ENCODE results near the gene DPP8. TPM values are rescaled to one million over a fixed set of nuclear protein-coding genes. Genes with fewer than 3 reads are reported as not detected.
"Not testable (repeated sequence)": the region's sequence is repeated elsewhere in the genome, so short reads cannot be mapped to it uniquely, and the experiment has no call there.

Gene DPP8
- total and polyA plus RNA-seq, 5 experiments from 2014 or later = 38.1 to 63.8 (median 47.1) TPM

DNA sequence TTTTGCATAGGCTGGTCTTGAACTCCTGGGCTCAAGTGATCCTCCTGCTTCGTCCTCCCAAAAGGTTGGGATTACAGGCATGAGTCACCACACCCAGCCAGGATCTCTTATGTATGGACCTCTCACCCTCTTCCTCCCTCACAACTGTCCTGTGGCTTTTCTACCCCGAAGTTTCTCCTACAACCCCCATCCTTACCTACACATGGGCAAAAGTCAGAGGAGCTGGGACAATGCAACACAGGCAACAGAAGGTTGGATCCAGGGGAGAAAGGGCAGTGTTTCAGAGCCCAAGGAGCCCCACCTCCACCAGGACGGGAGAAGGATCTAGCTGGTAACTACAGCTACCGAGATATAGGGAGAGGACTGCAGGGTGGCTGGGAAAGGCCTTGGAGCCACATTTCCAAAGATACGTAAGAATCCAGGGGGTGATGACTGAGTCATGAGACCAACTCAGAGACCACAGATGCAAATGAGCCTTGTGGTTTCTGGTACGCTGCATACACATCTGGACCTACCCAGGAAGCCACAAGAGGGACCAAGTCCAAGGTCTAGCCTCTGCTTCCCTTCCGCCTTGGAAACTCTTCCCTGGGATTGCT, 108.4 kb downstream of the DPP8 start:
- no peaks in the 10 kb centered on the region for H3K9me3 Mint-ChIP-seq
- no peak overlapping the region for H3K27ac Mint-ChIP-seq
- H3K4me1 Mint-ChIP-seq = peaks cover 0 to 2% (median 0%) of the 10 kb centered on the region in 4 donors
- no peak overlapping the region for H3K4me3 Mint-ChIP-seq
- ATAC-seq (no peak), DNase-seq (no peak)
- H3K27me3 Mint-ChIP-seq = peaks cover 2 to 22% (median 15%) of the 10 kb centered on the region in 5 donors
- POLR2A ChIA-PET = interaction anchor here (0.7 kb wide), 1 partner anchor 1246 kb away, joined by 4 read pairs; no protein-coding TSS in a partner anchor
- H3K36me3 Mint-ChIP-seq = no peaks in the 10 kb centered on the region

DNA sequence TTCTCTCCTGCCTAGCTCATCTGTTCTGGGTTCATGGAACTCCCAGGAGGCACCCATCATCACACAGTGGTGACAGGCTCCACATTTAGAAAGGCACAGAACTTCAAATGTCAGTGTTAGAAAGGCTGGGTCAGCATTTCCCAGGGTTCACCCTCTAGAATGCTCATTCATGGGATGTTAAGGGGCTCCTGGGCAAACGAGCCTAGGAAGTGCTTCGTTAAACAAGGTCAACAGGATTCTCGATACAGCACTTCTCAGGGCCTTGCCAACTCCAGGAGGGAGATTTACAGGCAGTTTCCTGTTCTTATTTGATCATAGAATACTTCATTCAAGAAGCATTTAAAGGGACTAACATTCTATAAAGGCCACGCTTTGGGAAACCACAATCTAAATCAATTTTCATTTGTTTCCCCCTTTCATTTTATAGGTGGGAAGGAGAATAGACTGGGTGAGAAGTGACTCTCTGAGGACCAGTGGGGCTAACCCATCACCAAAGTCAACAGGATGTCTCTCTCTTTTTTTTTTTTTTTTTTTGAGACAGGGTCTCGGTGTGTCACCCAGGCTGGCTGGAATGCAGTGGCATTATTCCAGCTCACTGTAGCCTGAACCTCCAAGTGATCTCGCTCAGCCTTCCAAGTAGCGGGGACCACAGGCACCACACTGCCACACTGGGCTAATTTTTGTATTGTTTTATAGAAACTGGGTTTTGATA, 109.0 kb downstream of the DPP8 start:
- DNase-seq (no peak), ATAC-seq (no peak)
- POLR2A ChIA-PET = interaction anchor here (0.7 kb wide), 1 partner anchor 1247 kb away, joined by 4 read pairs; no protein-coding TSS in a partner anchor
- Mint-ChIP-seq H3K4me3 (no peak overlapping the region), H3K4me1 (peaks cover 0 to 2% (median 0%) of the 10 kb centered on the region in 4 donors), H3K27me3 (peaks cover 4 to 22% (median 15%) of the 10 kb centered on the region in 5 donors), H3K36me3 (no peaks in the 10 kb centered on the region), H3K9me3 (no peaks in the 10 kb centered on the region), H3K27ac (no peak overlapping the region)

DNA sequence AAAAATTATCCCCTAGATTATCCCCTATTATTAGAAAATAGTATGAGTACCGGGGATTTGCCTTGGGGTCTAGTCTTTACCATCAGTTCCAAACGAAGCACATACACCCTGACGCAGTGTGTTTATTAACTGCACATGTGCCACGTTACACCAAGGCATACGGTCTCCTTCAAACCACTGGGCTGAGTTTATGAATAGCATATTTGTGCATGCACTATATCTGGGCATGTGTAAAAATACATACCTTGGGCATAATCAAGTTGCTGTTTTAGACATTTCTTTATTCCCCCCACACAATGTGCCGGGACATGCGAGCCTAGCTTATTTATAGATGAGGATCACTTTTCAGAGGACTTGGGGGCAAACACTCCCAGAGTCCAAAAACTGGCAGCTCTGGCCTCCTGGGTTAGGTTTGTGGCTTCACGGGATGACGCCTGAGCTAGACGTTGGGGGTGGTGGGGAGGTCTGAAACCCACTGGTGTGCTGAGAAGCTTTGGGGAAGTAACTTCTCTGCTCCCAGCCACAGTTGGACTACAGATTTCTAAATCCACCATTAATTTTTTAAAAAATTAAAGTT, 111.0 kb downstream of the DPP8 start:
- H3K4me1 Mint-ChIP-seq = peaks cover 0 to 2% (median 0%) of the 10 kb centered on the region in 4 donors
- H3K36me3 Mint-ChIP-seq = no peaks in the 10 kb centered on the region
- POLR2A ChIA-PET = no interaction called here
- ATAC-seq (no peak), DNase-seq (no peak)
- H3K4me3 Mint-ChIP-seq = no peak overlapping the region
- H3K27ac Mint-ChIP-seq = peak overlapping the region in 1 of 10 donors; percentile 5
- peaks cover 9 to 27% (median 15%) of the 10 kb centered on the region in 5 donors for H3K27me3 Mint-ChIP-seq
- H3K9me3 Mint-ChIP-seq = no peaks in the 10 kb centered on the region

DNA sequence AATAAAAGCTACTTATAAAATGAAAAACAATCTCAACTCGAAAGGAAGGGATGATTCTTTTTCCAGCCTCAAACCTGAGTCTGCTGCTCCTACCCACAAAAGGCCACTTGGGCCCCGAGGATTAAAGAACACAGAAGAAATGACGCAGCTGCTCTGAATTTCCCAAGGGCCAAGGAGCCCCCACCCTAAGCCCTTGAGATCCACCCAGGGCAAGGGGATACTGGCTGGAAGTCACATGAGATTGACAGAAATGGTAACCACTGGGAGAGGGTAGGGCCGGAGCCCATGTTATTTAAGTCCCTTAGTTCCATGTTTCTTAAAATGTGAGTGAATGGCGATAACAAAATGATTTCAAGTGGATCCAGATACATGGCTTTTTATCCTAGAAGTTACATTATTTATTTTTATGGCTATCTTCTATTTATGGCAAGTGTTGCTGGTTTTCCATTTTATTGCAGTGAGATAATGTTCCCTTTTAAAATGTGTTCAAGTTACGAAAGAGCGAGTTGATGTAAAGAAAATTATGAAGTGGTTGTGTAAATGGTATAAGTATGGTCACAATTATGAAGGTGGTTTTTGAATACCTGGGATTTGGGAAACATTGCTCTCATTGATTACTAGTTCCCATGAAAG, 111.6 kb downstream of the DPP8 start:
- Mint-ChIP-seq H3K4me1 (peaks cover 0 to 6% (median 0%) of the 10 kb centered on the region in 4 donors), H3K4me3 (no peak overlapping the region), H3K27me3 (peaks cover 12 to 32% (median 18%) of the 10 kb centered on the region in 5 donors), H3K36me3 (no peaks in the 10 kb centered on the region), H3K27ac (no peak overlapping the region), H3K9me3 (no peaks in the 10 kb centered on the region)
- POLR2A ChIA-PET = no interaction called here
- DNase-seq (no peak), ATAC-seq (no peak)

DNA sequence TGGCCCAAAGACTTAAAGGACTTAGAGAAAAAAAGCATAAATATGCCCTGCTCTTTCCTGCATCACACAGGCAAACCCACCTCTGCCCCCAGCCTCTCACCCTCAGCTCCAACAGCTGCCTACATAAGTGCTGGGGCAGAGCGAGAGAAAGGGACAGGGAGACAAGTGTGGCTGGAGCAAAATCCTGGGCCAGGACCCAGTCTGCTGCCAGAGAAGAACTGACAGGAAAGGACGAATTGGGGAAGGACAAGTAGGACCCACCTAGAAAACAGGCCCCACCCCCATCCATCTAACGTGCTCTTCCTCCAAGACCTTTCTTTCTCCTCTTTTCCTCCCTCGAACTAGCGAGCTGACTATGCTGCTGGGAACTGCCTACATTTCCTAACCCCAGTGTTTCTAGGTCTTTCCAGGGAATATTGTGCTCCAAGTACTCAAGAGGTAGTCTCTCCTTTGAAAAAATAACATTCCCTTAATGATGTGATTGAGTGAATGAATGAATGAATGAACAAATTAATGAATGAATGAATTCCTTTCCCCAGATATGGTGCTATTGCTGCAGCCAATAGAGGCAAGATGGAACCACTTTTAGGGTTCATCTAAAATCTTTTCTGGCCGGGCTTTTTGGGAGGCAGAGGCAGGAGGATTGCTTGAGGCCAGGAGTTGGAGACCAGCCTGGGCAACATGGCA, 113.2 kb downstream of the DPP8 start:
- Mint-ChIP-seq H3K27me3 (peaks cover 10 to 41% (median 17%) of the 10 kb centered on the region in 5 donors), H3K27ac (no peak overlapping the region), H3K36me3 (no peaks in the 10 kb centered on the region), H3K9me3 (no peaks in the 10 kb centered on the region), H3K4me1 (peaks cover 0 to 6% (median 0%) of the 10 kb centered on the region in 4 donors), H3K4me3 (no peak overlapping the region)
- DNase-seq = no peak
- POLR2A ChIA-PET = no interaction called here
- no peak for ATAC-seq

DNA sequence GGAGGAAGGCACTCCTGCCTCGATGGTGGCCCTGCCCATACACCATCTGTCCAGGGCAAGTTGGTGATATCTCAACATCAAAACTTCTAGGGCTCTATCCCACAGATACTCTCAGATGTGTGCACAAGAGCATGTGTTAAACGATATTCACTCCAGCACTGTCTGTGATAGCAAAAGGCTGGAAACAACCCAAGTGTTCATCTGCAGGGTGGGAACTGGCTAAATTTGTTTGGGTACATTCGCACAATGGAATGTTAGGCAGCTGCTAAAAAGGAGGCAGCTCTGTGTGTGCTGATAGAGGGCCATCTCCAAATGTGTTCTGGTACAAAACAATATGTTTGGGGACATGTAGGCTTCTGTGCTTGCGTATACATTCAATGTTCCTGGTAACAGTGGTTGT, 114.5 kb downstream of the DPP8 start:
- POLR2A ChIA-PET = no interaction called here
- Mint-ChIP-seq H3K27me3 (peaks cover 7 to 47% (median 20%) of the 10 kb centered on the region in 5 donors), H3K4me3 (no peak overlapping the region), H3K9me3 (no peaks in the 10 kb centered on the region), H3K36me3 (no peaks in the 10 kb centered on the region), H3K27ac (no peak overlapping the region), H3K4me1 (peaks cover 0 to 3% (median 0%) of the 10 kb centered on the region in 4 donors)
- DNase-seq = no peak
- ATAC-seq = no peak

DNA sequence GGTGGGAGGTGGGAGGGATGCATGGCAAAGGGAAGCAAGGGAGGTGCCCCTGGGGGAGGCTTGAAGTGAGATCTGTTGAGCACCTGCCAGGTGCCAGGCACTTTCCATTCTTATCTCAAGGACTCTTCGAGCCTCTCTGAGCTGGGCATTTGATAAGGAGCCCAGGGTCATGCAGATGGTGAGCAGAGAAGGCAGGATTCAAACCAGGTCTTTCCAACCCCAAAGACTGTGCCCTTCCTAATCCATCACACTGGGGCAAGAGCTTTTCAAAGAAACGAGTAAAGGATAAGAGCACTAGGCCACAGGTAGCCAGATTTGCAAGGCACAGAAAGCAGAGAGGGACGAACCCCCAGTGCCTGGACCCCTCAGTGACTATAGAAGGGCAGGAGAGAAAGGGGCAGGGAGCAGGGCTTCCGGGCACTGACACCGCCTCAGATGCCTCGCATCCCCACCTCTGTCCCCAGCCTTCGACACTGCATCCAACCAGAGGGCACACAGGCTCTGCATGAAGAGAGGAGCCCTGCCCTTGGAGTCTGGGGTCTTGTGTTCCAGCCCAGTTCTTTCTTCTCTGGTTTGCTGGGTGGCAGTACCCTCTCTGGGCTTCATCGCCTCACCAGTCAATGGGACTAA, 115.8 kb downstream of the DPP8 start:
- Mint-ChIP-seq H3K4me1 (peaks cover 2 to 5% (median 4%) of the 10 kb centered on the region in 4 donors), H3K27ac (no peak overlapping the region), H3K27me3 (peaks cover 14 to 60% (median 31%) of the 10 kb centered on the region in 5 donors), H3K36me3 (no peaks in the 10 kb centered on the region), H3K9me3 (no peaks in the 10 kb centered on the region), H3K4me3 (no peak overlapping the region)
- DNase-seq = no peak
- POLR2A ChIA-PET = no interaction called here
- no peak for ATAC-seq

DNA sequence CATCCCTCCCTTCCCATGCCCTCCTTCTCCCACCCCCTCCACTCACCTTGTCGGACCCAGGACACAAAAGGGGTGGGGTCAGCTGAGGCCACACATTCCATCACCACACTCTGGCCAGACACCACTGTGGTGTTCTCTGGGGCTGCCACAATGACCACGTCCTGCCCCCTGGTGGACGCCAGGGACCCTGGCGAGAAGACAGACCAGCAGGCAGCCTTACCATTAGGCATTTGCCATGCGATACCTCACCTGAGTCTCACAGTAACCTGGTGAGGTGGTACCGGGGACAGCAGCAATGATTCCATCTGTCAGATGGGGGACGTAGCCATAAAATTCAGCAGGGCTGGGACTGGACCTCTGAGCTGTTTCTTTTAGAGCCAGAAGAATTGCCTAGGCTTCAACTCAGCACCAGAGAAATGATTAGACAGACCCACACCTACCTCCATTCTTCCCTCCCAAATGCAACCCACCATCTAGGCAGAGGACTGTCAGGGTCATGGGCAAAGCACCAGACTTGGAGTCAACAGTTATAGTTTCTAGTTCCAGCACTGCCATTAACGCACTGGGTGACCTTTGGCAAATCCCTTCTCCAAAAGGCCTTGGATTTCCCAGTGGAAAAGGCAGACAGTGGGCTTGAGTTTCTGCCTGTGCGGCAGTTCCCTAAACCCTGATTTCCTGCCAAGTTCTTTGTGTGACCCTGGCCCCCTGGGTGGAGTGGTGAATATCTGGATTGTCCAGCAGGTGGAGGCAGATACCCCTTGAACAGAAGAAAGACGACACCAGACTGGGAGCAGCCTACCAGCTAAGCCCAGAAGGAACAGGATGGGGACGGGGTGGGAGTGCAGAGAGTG, 116.5 kb downstream of the DPP8 start:
- Mint-ChIP-seq H3K4me1 (peaks cover 2 to 13% (median 9%) of the 10 kb centered on the region in 4 donors), H3K9me3 (no peaks in the 10 kb centered on the region), H3K27me3 (peaks cover 21 to 66% (median 36%) of the 10 kb centered on the region in 5 donors), H3K4me3 (no peak overlapping the region), H3K36me3 (no peaks in the 10 kb centered on the region), H3K27ac (no peak overlapping the region)
- POLR2A ChIA-PET = no interaction called here
- DNase-seq (peak in 6 of 10 donors; percentile 8 to 31 (median 26)), ATAC-seq (peak; percentile 63 to 70)

DNA sequence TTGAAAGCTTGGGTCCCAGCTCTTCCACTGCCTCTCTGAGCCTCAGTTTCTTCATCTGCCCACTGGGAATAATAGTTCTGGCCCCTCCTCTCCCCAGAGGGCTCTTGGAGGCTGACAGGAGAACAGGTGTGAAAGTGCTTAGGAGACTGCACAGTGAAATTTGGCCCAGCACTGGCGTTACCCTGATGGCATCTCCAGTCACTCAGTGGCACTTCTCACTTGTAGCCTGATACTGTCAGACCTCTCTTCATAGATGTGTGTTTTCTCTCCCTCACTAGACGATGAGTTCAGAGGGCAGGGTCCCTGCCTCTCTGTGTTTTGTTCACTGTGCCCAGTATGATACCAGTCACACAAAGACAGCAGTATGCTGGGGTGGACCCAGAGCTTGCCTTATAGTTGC, 117.5 kb downstream of the DPP8 start:
- Mint-ChIP-seq H3K27ac (no peak overlapping the region), H3K4me3 (no peak overlapping the region), H3K27me3 (peaks cover 29 to 72% (median 41%) of the 10 kb centered on the region in 5 donors), H3K36me3 (no peaks in the 10 kb centered on the region), H3K9me3 (no peaks in the 10 kb centered on the region), H3K4me1 (peaks cover 2 to 19% (median 9%) of the 10 kb centered on the region in 4 donors)
- ATAC-seq (no peak), DNase-seq (no peak)
- POLR2A ChIA-PET = no interaction called here

DNA sequence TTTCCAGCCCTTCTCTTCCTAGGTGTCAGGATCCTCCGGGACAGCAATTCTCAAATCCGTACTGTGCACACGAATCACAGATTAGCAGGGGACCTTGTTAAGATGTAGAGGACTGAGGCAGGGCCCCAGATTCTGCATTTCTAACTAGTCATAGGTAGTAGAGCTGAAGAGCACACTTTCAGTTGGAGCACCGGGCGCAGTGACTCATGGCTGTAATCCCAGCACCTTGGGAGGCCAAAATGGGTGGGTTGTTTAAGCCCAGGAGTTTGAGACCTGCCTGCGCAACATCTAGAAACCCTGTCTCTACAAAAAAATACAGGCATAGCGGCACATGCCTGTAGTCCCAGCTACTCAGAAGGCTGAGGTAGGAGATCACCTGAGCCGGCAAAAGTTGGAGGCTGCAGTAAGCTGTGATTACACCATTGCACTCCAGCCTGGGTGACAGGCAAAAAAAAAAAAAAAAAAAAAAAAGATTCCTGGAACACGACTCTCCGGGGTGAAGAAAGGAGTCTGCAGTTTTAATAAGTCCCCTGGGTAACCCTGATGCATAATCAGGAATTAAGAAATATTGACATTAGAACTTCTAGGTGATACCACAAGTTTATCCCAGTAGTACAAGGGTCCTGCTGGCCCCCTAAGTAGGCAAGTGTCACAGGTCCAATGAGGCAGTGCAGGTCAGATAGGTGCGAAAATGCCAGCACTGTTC, 118.3 kb downstream of the DPP8 start:
- H3K4me1 Mint-ChIP-seq = peaks cover 2 to 19% (median 9%) of the 10 kb centered on the region in 4 donors
- H3K9me3 Mint-ChIP-seq = no peaks in the 10 kb centered on the region
- no peak for ATAC-seq
- peaks cover 34 to 81% (median 45%) of the 10 kb centered on the region in 5 donors for H3K27me3 Mint-ChIP-seq
- no peak overlapping the region for H3K27ac Mint-ChIP-seq
- no peaks in the 10 kb centered on the region for H3K36me3 Mint-ChIP-seq
- POLR2A ChIA-PET = no interaction called here
- DNase-seq = no peak
- H3K4me3 Mint-ChIP-seq = no peak overlapping the region

DNA sequence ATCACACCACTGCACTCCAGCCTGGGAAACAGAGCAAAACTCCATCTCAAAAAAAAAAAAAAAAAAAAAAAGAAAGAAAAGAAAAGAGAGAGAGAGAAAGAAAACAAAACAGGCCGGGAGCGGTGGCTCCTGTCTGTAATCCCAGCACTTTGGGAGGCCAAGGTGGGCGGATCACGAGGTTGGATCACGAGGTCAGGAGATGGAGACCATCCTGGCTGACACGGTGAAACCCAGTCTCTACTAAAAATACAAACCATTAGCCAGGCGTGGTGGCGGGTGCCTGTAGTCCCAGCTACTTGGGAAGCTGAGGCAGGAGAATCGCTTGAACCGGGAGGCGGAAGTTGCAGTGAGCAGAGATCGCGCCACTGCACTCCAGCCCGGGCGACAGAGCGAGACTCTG, 119.0 kb downstream of the DPP8 start:
- H3K9me3 Mint-ChIP-seq, H3K4me3 Mint-ChIP-seq, H3K27ac Mint-ChIP-seq, POLR2A ChIA-PET, ATAC-seq, DNase-seq, H3K36me3 Mint-ChIP-seq: not testable (repeated sequence)
- Mint-ChIP-seq H3K27me3 (peaks cover 38 to 83% (median 49%) of the 10 kb centered on the region in 5 donors), H3K4me1 (peaks cover 2 to 19% (median 9%) of the 10 kb centered on the region in 4 donors)
